IMR-90 (cell line): ENCODE data around the gene LAMA2.

Experiments used
- MXI1 ChIP-seq: IDR thresholded peaks from 2 replicates; pipeline ENCODE4 v1.6.1; 2012; ENCODE audit warnings: low read depth, mild to moderate bottlenecking, low read length, moderate library complexity, borderline replicate concordance
- POLR2A ChIP-seq: IDR thresholded peaks from 2 replicates; pipeline ENCODE4 v1.6.1; 2012; ENCODE audit warnings: mild to moderate bottlenecking, low read depth, low read length
- RFX5 ChIP-seq: IDR thresholded peaks from 2 replicates; pipeline ENCODE4 v1.8.0; 2012; ENCODE audit warnings: low read depth, mild to moderate bottlenecking, low read length, moderate library complexity
- SMC3 ChIP-seq: fragments of 150-350 bp; IDR thresholded peaks from 2 replicates; pipeline ENCODE4 v1.6.1; 2016; ENCODE audit warnings: low read depth, mild to moderate bottlenecking, antibody characterized with exemption, low read length, moderate library complexity
- TF ChIP-seq, protein P1 (sequence below): conservative IDR thresholded peaks from 2 replicates; pipeline ENCODE4 v1.5.1; 2012; ENCODE audit warnings: mild to moderate bottlenecking, low read depth, low read length, improper control_type of control experiment

DNA sequence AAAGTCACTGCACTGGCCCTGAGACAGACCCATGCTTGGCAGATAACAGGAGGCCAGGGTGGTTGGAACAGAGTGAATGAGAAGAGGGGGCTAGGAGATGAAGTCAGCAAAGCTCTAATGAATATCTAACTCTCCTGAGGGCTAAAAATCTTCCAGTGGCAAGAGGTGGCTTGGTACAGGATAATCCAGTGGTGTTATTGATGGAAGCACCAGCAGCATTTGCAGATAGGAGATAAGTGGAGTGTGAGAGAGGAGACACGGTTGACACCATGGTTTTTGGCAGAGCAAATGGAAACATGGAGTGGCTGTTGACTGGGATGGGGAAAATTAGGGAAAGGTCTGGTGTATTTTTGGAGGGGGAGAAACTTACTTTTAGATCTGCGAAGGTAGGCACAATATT, 464.0 kb downstream of the LAMA2 start:
- TF ChIP-seq, protein P1, sequence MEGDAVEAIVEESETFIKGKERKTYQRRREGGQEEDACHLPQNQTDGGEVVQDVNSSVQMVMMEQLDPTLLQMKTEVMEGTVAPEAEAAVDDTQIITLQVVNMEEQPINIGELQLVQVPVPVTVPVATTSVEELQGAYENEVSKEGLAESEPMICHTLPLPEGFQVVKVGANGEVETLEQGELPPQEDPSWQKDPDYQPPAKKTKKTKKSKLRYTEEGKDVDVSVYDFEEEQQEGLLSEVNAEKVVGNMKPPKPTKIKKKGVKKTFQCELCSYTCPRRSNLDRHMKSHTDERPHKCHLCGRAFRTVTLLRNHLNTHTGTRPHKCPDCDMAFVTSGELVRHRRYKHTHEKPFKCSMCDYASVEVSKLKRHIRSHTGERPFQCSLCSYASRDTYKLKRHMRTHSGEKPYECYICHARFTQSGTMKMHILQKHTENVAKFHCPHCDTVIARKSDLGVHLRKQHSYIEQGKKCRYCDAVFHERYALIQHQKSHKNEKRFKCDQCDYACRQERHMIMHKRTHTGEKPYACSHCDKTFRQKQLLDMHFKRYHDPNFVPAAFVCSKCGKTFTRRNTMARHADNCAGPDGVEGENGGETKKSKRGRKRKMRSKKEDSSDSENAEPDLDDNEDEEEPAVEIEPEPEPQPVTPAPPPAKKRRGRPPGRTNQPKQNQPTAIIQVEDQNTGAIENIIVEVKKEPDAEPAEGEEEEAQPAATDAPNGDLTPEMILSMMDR, result no peak
- TF ChIP-seq POLR2A (no peak), MXI1 (no peak), SMC3 (no peak), RFX5 (no peak)
